H1 (cell line): ENCODE data around the gene KLHL21.

Source experiments
- CEBPB ChIP-seq: IDR thresholded peaks from 2 replicates; pipeline ENCODE4 v1.6.1; 2012; ENCODE audit warnings: low read depth, low read length
- CHD2 ChIP-seq: IDR thresholded peaks from 2 replicates; pipeline ENCODE4 v1.6.1; 2012; ENCODE audit warnings: low read length, improper control_type of control experiment
- EP300 ChIP-seq, 2 experiments: IDR thresholded peaks; 1 replicate in 1 of 2; 2 replicates in 1 of 2; pipeline ENCODE4 v1.6.1; 2011 to 2012; ENCODE audit warnings: low read depth in 2 of 2, low read length in 2 of 2, mild to moderate bottlenecking in 2 of 2, borderline replicate concordance in 1 of 2, inconsistent platforms in 1 of 2, moderate library complexity in 1 of 2
- JUND ChIP-seq: IDR thresholded peaks from 2 replicates; pipeline ENCODE4 v1.6.1; 2011; ENCODE audit warnings: mild to moderate bottlenecking, improper control_type of control experiment, low read length
- POLR2A ChIP-seq, 2 experiments: IDR thresholded peaks; 1 replicate in 1 of 2; 2 replicates in 1 of 2; pipeline ENCODE4 v1.6.1; 2011; ENCODE audit warnings: low read depth in 2 of 2, low read length in 2 of 2, mild to moderate bottlenecking in 2 of 2; ENCODE audit errors: control extremely low read depth in 1 of 2
- SIX5 ChIP-seq: IDR thresholded peaks from 2 replicates; pipeline ENCODE4 v1.6.1; 2011; ENCODE audit warnings: mild to moderate bottlenecking, low read depth, low read length
- SRF ChIP-seq: IDR thresholded peaks from 2 replicates; pipeline ENCODE4 v1.6.1; 2011; ENCODE audit warnings: mild to moderate bottlenecking, low read depth, low read length, moderate library complexity
- SUZ12 ChIP-seq: fragments of 200-600 bp; sonication (generic); IDR thresholded peaks from 2 replicates; pipeline ENCODE4 v1.6.1; 2012; ENCODE audit warnings: mild to moderate bottlenecking, inconsistent platforms, low read length, moderate library complexity, mixed read lengths
- TAF1 ChIP-seq: IDR thresholded peaks from 2 replicates; pipeline ENCODE4 v1.6.1; 2011; ENCODE audit warnings: mild to moderate bottlenecking, low read depth, low read length
- TEAD4 ChIP-seq: IDR thresholded peaks from 2 replicates; pipeline ENCODE4 v1.6.1; 2012; ENCODE audit warnings: low read depth, low read length, inconsistent platforms, mixed read lengths
- YY1 ChIP-seq: IDR thresholded peaks from 2 replicates; pipeline ENCODE4 v1.6.1; 2011; ENCODE audit warnings: low read depth, mild to moderate bottlenecking, low read length
- TF ChIP-seq, protein P1 (sequence below), 3 experiments: IDR thresholded peaks; 1 replicate in 2 of 3; 2 replicates in 1 of 3; pipeline versions ENCODE4 v1.5.1 to v1.6.1; 2011; ENCODE audit warnings: low read length in 3 of 3, mild to moderate bottlenecking in 3 of 3, inconsistent platforms in 2 of 3, low read depth in 1 of 3, moderate library complexity in 1 of 3; ENCODE audit not compliant: insufficient read depth in 1 of 3; ENCODE audit errors: control extremely low read depth in 1 of 3
- TF ChIP-seq, protein P2 (sequence below): IDR thresholded peaks from 2 replicates; pipeline ENCODE4 v1.6.1; 2011; ENCODE audit warnings: low read depth, mild to moderate bottlenecking, low read length; ENCODE audit not compliant: insufficient read depth

DNA sequence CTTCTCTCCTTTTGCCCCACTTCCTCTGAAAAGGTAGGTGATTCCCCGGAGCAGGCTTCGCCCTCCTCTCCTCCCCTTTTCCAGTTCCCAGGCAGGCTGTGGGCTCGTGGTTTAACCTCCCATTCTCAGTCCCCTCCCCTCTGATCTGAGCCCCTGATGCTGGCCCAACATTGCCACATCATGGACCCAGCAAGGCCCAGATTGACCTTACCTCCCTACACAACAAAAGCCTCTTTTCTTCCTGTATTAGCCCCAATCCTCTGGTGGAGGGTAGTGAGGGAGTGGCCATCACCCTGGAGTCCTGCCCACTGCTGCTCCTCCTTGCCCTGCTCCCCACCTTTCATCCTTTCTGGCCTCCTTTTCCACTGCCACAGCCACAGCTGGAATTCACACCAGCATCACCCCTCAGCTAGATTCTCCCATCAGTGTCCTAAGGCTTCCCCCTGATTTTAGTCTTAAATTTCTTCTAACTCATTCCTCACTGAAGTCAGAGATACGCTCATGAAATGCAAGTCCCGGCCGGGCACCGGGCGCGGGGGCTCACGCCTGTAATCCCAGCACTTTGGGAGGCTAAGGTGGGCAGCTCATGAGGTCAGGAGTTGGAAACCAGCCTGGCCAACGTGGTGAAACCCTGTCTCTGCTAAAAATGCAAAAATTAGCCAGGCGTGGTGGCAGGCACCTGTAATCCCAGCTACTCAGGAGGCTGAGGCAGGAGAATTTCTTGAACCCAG is 29.9 kb downstream of the KLHL21 start:
- TF ChIP-seq SUZ12 = no peak
- TF ChIP-seq, protein P1, sequence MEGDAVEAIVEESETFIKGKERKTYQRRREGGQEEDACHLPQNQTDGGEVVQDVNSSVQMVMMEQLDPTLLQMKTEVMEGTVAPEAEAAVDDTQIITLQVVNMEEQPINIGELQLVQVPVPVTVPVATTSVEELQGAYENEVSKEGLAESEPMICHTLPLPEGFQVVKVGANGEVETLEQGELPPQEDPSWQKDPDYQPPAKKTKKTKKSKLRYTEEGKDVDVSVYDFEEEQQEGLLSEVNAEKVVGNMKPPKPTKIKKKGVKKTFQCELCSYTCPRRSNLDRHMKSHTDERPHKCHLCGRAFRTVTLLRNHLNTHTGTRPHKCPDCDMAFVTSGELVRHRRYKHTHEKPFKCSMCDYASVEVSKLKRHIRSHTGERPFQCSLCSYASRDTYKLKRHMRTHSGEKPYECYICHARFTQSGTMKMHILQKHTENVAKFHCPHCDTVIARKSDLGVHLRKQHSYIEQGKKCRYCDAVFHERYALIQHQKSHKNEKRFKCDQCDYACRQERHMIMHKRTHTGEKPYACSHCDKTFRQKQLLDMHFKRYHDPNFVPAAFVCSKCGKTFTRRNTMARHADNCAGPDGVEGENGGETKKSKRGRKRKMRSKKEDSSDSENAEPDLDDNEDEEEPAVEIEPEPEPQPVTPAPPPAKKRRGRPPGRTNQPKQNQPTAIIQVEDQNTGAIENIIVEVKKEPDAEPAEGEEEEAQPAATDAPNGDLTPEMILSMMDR (IDR thresholded peaks at IDR 0.05; ENCODE audit: control extremely low read depth in 1 of 3, insufficient read depth in 1 of 3, low read depth in 1 of 3, low read length in 3 of 3) = no peak
- TF ChIP-seq POLR2A (IDR thresholded peaks at IDR 0.05; ENCODE audit: control extremely low read depth in 1 of 2, low read depth in 2 of 2, low read length in 2 of 2) = no peak
- TF ChIP-seq, protein P2, sequence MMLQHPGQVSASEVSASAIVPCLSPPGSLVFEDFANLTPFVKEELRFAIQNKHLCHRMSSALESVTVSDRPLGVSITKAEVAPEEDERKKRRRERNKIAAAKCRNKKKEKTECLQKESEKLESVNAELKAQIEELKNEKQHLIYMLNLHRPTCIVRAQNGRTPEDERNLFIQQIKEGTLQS = no peak
- no peak for TF ChIP-seq YY1
- TF ChIP-seq CHD2 = no peak
- TF ChIP-seq JUND = no peak
- TF ChIP-seq EP300 (IDR thresholded peaks at IDR 0.05; ENCODE audit: borderline replicate concordance in 1 of 2, low read depth in 2 of 2, low read length in 2 of 2) = no peak
- no peak for TF ChIP-seq TEAD4
- TF ChIP-seq CEBPB = no peak
- TF ChIP-seq TAF1 = no peak
- TF ChIP-seq SRF = no peak
- TF ChIP-seq SIX5 = no peak
